GM18519 (cell line): ENCODE results near the gene MALSU1.
"Not testable (repeated sequence)": the region's sequence is repeated elsewhere in the genome, so short reads cannot be mapped to it uniquely, and the experiment has no call there.

Experiments
- ATAC-seq: cut with Tn5 transposase; IDR thresholded peaks from one replicate; pipeline ENCODE4 v1.9.1; 2021; ENCODE audit warnings: mild to moderate bottlenecking, moderate library complexity; ENCODE audit not compliant: unreplicated experiment, low FRiP score

MALSU1 gene

GRCh38 chr7:23285657-23286646 lies 13.2 kb upstream of the MALSU1 start:
- ATAC-seq, result no peak

GRCh38 chr7:23287612-23288011 lies 11.5 kb upstream of the MALSU1 start:
- no peak for ATAC-seq

- no peak for ATAC-seq
Observed at GRCh38 chr7:23290993-23291392, 8.1 kb upstream of the MALSU1 start.

- no peak for ATAC-seq
Observed at GRCh38 chr7:23291957-23292560, 7.1 kb upstream of the MALSU1 start.

- ATAC-seq, result no peak
Observed at GRCh38 chr7:23292623-23293022, 6.5 kb upstream of the MALSU1 start.

- no peak for ATAC-seq
Observed at GRCh38 chr7:23293500-23294073, 5.6 kb upstream of the MALSU1 start.

GRCh38 chr7:23294549-23295400 lies 4.4 kb upstream of the MALSU1 start:
- ATAC-seq, result no peak

- no peak for ATAC-seq
Observed at GRCh38 chr7:23295401-23295697, 3.8 kb upstream of the MALSU1 start.

GRCh38 chr7:23298141-23298881 lies 828 bp upstream of the MALSU1 start:
- ATAC-seq, result no peak

GRCh38 chr7:23299770-23300300 lies 696 bp downstream of the MALSU1 start:
- no peak for ATAC-seq

GRCh38 chr7:23306936-23307521 lies 7.9 kb downstream of the MALSU1 start:
- ATAC-seq, result no peak

- no peak for ATAC-seq
Observed at GRCh38 chr7:23308754-23309153, 9.6 kb downstream of the MALSU1 start.

- ATAC-seq, result not testable (repeated sequence)
Observed at GRCh38 chr7:23312141-23312540, 13.0 kb downstream of the MALSU1 start.

- no peak for ATAC-seq
Observed at GRCh38 chr7:23315366-23315765, 16.2 kb downstream of the MALSU1 start.

- ATAC-seq, result no peak
Observed at GRCh38 chr7:23331132-23331531, 32.0 kb downstream of the MALSU1 start.

GRCh38 chr7:23332193-23332592 lies 33.1 kb downstream of the MALSU1 start:
- no peak for ATAC-seq

GRCh38 chr7:23332910-23333612 lies 33.9 kb downstream of the MALSU1 start:
- ATAC-seq, result no peak

GRCh38 chr7:23333671-23334246 lies 34.6 kb downstream of the MALSU1 start:
- no peak for ATAC-seq
